Common myeloid progenitor, CD34-positive (primary cell): Measurements from ENCODE around the gene TGM6.
A peak's percentile ranks its signal among the peaks of the same experiment; 100 is the strongest.

Experiments used
- CTCF ChIA-PET: fragments of 350-600 bp; sonication (Branson Sonifier 250); formaldehyde crosslinking; loops from one replicate; lab custom pipeline; 2021; ENCODE audit warnings: antibody characterized with exemption; lab: Charles Lee
- POLR2A ChIA-PET: fragments of 350-600 bp; sonication (Branson Sonifier 250); formaldehyde crosslinking; loops from one replicate; lab custom pipeline; 2021; ENCODE audit warnings: antibody characterized with exemption; lab: Charles Lee
- DNase-seq, 3 donors: peaks; one replicate each; pipeline versions ENCODE4 v3.0.0 to v3.0.0-alpha.2; 2013
- H3K27ac ChIP-seq, 2 experiments: 1 replicate in 1 of 2; 2 replicates in 1 of 2; pipeline ENCODE4 v1.7.0; 2013; ENCODE audit warnings: inconsistent platforms in 2 of 2, low read length in 2 of 2, mild to moderate bottlenecking in 2 of 2, low read depth in 1 of 2, moderate library complexity in 1 of 2; ENCODE audit not compliant: severe bottlenecking in 2 of 2, insufficient read depth in 1 of 2, poor library complexity in 1 of 2
- H3K27me3 ChIP-seq, 5 experiments: replicated peaks in 2 of 5; 1 replicate in 3 of 5; 2 replicates in 2 of 5; pipeline versions ENCODE4 v1.6.1 to v1.7.0; 2013; ENCODE audit warnings: low read length in 4 of 5, mild to moderate bottlenecking in 2 of 5, moderate library complexity in 2 of 5, inconsistent platforms in 1 of 5; ENCODE audit not compliant: insufficient read depth in 5 of 5, control insufficient read depth in 4 of 5
- H3K36me3 ChIP-seq, 4 experiments: 1 replicate in 2 of 4; 2 replicates in 2 of 4; pipeline versions ENCODE4 v1.6.1 to v1.7.0; 2013; ENCODE audit warnings: low read length in 3 of 4, control low read depth in 1 of 4, mild to moderate bottlenecking in 1 of 4; ENCODE audit not compliant: control insufficient read depth in 4 of 4, insufficient read depth in 4 of 4
- H3K4me1 ChIP-seq, 4 experiments: 1 replicate in 3 of 4; 2 replicates in 1 of 4; pipeline versions ENCODE4 v1.6.1 to v1.7.1; 2013; ENCODE audit warnings: low read length in 3 of 4, mild to moderate bottlenecking in 3 of 4, control low read depth in 1 of 4, inconsistent platforms in 1 of 4, moderate library complexity in 1 of 4; ENCODE audit not compliant: control insufficient read depth in 4 of 4, insufficient read depth in 4 of 4; ENCODE audit errors: control extremely low read depth in 1 of 4
- H3K4me3 ChIP-seq, 7 experiments: 1 replicate in 4 of 7; 2 replicates in 3 of 7; pipeline versions ENCODE4 v1.5.1 to v1.7.0; 2013; ENCODE audit warnings: mild to moderate bottlenecking in 7 of 7, low read length in 6 of 7, moderate library complexity in 6 of 7, inconsistent platforms in 2 of 7, low read depth in 2 of 7, control low read depth in 1 of 7; ENCODE audit not compliant: insufficient read depth in 4 of 7, control insufficient read depth in 1 of 7; ENCODE audit errors: extremely low read depth in 1 of 7
- H3K9me3 ChIP-seq, 5 experiments: 1 replicate in 4 of 5; 2 replicates in 1 of 5; pipeline versions ENCODE4 v1.6.1 to v1.7.1; 2013; ENCODE audit warnings: low read length in 4 of 5, mild to moderate bottlenecking in 2 of 5, inconsistent platforms in 1 of 5, low read depth in 1 of 5, moderate library complexity in 1 of 5; ENCODE audit not compliant: control insufficient read depth in 4 of 5, insufficient read depth in 2 of 5; ENCODE audit errors: control extremely low read depth in 1 of 5
- WGBS: methylation state at CpG from one replicate; pipeline ENCODE4 v1.1.5; 2013; ENCODE audit not compliant: insufficient coverage; 5-methylcytosine and 5-hydroxymethylcytosine counted together

TGM6 gene

DNA sequence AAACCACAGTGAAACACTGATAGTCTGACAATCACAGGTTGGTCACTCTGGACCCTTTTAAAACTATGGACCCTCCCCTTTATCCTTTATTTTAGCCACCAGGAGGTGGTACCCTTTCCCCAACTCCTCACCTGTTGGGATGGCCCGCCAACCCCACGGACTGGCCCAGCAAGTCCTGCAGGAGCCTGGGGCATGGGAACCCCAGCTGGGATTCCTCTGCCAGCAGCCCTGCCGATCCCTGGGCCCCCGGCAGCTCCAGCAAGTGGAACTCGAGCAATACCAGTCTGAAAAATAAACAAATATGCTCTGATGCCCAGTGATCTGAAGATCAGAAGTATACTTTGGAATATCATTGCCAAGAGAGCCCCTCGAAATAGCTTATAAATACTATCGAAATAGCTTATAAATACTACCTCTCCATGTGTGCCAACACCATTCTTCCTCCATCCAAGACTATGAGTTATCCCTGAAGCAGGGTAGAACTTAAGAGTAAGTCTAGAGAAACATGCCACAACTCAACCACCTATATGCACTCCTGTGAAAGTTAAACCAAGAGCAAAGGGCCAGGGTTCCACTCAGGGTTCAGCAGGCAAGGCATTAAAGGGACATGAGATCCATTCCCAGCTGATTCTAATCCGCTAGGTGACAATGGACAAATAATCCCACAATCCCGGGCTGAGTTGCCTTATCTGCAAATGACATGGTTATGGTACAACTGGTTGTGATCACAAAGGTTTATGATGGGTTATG lies 83.1 kb downstream of the TGM6 start:
- CTCF ChIA-PET: interaction anchor here (1.2 to 2.8 kb wide), 2 partner anchors 11 to 114 kb away, joined by 4 to 12 read pairs; no protein-coding TSS in a partner anchor
- Histone ChIP-seq H3K27ac (no peak overlapping the region), H3K36me3 (peaks cover 37 to 96% (median 71%) of the 10 kb centered on the region in 4 experiments)

DNA sequence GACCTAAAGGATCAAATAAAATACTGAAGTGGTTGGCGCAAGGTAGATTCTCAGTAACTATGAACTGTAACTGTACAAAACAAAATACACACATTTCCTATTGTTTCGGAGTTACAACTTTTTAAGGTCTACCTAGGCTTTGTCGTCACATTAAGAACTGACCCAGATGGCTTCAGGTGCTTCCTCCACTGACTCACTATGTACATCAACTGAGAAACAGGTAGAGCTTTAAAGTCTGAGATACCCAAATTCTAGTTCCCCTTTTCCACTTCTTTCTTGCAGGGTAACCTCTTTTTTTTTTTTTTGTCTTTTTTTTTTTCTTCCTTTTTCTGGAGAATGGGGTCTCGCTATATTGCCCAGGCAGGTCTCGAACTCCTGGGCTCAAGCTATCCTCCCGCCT lies 84.4 kb downstream of the TGM6 start:
- H3K4me1 ChIP-seq: peaks cover 8 to 21% (median 16%) of the 10 kb centered on the region in 4 experiments
- H3K27ac ChIP-seq: no peak overlapping the region
- H3K27me3 ChIP-seq: no peaks in the 10 kb centered on the region
- WGBS: 93% methylated on average over 3 of the region's 6 CpGs
- ChIA-PET CTCF (interaction anchor here (2.8 kb wide), 1 partner anchor 12 kb away, joined by 12 read pairs; no protein-coding TSS in a partner anchor), POLR2A (interaction anchor here (0.6 to 0.7 kb wide), 2 partner anchors 56 to 811 kb away, joined by 5 read pairs; no protein-coding TSS in a partner anchor)
- H3K9me3 ChIP-seq: no peaks in the 10 kb centered on the region
- DNase-seq: peak in 1 of 3 donors; percentile 16
- peaks cover 36 to 91% (median 68%) of the 10 kb centered on the region in 4 experiments for H3K36me3 ChIP-seq
- H3K4me3 ChIP-seq: no peak overlapping the region

More for the DNA sequence above, 83.1 kb downstream of the TGM6 start:
- no peak overlapping the region for H3K4me3 ChIP-seq
- no peaks in the 10 kb centered on the region for H3K27me3 ChIP-seq
- peaks cover 2 to 11% (median 5%) of the 10 kb centered on the region in 4 experiments for H3K4me1 ChIP-seq
- H3K9me3 ChIP-seq: no peaks in the 10 kb centered on the region
- POLR2A ChIA-PET: no interaction called here
- no peak for DNase-seq
- WGBS: 98% methylated on average over 7 of the region's 9 CpGs

DNA sequence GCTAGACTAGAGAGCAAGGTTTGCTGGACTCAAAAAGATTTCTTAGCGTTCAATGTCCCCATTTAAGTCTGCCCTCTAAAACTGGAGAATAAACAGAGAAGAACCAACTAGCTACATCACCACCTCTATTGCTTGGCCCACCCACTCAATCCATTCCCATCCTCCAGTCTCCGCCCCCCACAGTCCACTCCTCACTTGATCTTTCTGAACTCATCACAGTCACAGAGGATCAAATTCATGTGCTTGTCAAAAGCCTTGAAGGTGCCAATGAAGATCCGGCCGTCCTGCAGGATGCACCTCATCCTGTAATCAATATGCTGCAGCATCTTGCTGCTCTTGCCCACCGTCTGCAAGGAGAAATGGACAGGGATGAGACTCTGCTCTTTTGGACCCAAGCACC lies 86.7 kb downstream of the TGM6 start:
- CTCF ChIA-PET: interaction anchor here (0.8 to 2.0 kb wide), 3 partner anchors 11 to 260 kb away, joined by 3 to 12 read pairs (median 3); no protein-coding TSS in a partner anchor
- Histone ChIP-seq H3K27ac (no peak overlapping the region), H3K27me3 (no peaks in the 10 kb centered on the region), H3K4me3 (no peak overlapping the region), H3K36me3 (peaks cover 19 to 70% (median 51%) of the 10 kb centered on the region in 4 experiments), H3K4me1 (peaks cover 8 to 26% (median 21%) of the 10 kb centered on the region in 4 experiments), H3K9me3 (no peaks in the 10 kb centered on the region)
- DNase-seq: no peak
- POLR2A ChIA-PET: no interaction called here
- WGBS: 93% methylated on average over 5 of the region's 5 CpGs

DNA sequence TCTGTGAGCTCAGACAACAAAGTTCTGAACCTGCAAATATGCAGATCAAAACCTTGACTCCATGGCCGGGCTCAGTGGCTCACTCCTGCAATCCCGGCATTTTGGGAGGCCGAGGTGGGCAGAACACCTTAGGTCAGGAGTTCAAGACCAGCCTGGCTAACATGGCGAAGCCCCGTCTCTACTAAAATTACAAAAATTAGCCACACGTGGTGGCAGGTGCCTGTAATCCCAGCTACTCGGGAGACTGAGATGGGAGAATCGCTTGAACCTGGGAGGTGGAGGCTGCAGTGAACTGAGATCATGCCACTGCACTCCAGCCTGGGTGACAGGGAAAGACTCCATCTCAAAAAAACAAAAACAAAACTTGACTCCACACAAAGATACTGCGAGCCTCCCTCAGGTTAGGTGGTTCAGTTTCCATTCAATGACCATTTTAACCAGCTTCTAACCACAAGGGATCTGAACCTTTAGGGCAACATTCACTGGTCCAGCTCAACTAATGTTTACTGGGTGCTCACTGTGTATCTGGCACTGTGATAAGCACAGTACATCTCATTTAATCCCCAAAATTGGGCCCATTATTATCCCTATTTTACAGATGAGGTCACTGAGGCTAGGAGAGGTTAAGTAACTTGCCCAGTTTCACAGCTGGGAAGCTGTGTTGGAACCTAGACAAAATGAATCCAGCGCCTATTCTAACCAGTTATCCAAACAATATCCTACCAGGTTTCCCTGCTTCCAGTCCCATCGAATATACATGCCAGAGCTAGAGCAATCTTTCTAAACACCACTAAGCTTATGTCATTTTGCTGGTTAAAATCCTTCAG lies 88.1 kb downstream of the TGM6 start:
- CTCF ChIA-PET: interaction anchor here (0.9 to 2.8 kb wide), 6 partner anchors 8 to 261 kb away, joined by 3 to 12 read pairs (median 6); no protein-coding TSS in a partner anchor
- peak overlapping the region in 1 of 2 experiments; percentile 95 for H3K27ac ChIP-seq
- H3K4me3 ChIP-seq: peak overlapping the region in 4 of 7 experiments; percentile 12 to 97 (median 83)
- WGBS: 96% methylated on average over 9 of the region's 11 CpGs
- H3K36me3 ChIP-seq: peaks cover 12 to 57% (median 39%) of the 10 kb centered on the region in 4 experiments
- no peaks in the 10 kb centered on the region for H3K27me3 ChIP-seq
- peaks cover 8 to 26% (median 21%) of the 10 kb centered on the region in 4 experiments for H3K4me1 ChIP-seq
- POLR2A ChIA-PET: no interaction called here
- H3K9me3 ChIP-seq: no peaks in the 10 kb centered on the region
- no peak for DNase-seq

DNA sequence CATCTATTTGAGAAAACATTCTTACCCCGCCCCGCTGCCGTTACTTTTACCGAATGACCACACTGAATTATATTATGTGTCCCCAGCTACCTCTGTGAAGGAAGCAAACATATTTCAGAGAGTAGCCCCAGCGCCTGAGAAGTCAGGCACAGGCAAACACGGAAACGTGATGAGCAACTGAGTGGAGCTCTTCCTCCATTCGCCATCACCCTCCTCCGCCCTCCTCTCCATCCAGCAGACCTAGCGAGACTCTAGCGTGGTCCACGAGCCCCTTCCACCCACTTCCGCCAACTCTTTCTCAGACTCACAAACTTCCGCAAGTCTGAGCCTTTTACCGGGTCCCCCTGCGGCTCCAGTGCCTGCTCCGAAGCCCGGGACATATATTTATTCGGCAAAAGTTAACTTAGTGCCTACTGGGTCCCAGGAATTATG lies 89.3 kb downstream of the TGM6 start:
- 0% methylated on average over 17 of the region's 19 CpGs for WGBS
- H3K4me3 ChIP-seq: peak overlapping the region; percentile 70 to 97 (median 91)
- peak; percentile 68 to 85 (median 75) for DNase-seq
- H3K9me3 ChIP-seq: no peaks in the 10 kb centered on the region
- peak overlapping the region; percentile 90 to 95 for H3K27ac ChIP-seq
- ChIA-PET POLR2A (interaction anchor here (0.6 to 0.7 kb wide), 2 partner anchors 38 to 41 kb away, joined by 3 to 6 read pairs; partner anchors contain the start of gene ZNF343), CTCF (interaction anchor here (1.2 to 2.8 kb wide), 3 partner anchors 14 to 54 kb away, joined by 4 to 10 read pairs (median 5); no protein-coding TSS in a partner anchor)
- H3K4me1 ChIP-seq: peaks cover 8 to 26% (median 21%) of the 10 kb centered on the region in 4 experiments
- H3K36me3 ChIP-seq: peaks cover 8 to 45% (median 28%) of the 10 kb centered on the region in 4 experiments
- H3K27me3 ChIP-seq: no peaks in the 10 kb centered on the region

DNA sequence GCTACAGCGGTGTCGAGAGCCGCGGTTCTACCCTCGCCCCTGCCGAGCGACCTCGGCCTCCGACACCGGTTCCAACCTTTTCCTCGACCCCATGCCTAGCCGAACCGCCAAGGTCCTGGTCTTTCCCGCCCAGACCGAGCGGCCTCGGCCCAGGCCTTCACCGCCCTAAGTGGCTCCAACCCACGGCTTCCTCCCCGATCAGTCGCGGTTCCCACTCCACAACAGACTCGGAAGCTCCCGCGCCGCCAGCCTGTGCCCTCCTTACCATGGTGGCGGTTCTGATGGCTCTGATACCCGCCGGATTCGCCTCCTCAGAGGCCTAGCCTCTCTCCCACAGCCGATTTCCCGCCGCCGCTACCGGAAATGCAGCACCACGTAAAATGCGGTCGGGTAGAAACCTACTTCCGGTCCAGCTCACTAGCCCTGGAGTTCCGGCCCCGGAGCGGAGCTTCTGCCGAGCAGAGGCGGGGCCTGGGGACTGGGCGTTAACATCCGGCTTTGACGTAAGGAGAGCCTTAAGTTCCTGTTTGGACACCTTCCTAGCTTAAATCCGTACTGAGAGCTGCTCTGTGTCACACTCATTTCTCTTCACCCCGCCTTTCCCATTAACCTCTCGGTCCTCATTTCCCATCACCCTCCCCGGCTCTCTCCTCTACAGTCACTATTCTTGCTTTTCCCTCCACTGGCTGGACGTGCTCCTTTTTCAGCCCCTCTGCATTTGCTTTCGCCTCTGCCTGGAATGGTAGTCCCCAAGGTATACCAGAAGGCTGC lies 89.9 kb downstream of the TGM6 start, which contains the start of gene SNRPB:
TSS of gene SNRPB (minus strand) at position 367 of the 771 bp plus-strand sequence. CDS start at position 268, 99 bp downstream.
- peak within 1 kb of the TSS; percentile 70 to 97 (median 91) for H3K4me3 ChIP-seq

More for the DNA sequence above, 89.9 kb downstream of the TGM6 start, which contains the start of gene SNRPB:
- H3K27me3 ChIP-seq: no peaks in the 10 kb centered on the region
- H3K9me3 ChIP-seq: no peaks in the 10 kb centered on the region
- H3K36me3 ChIP-seq: peaks cover 8 to 39% (median 23%) of the 10 kb centered on the region in 4 experiments
- peak within 1 kb of the TSS; percentile 90 to 95 for H3K27ac ChIP-seq
- ChIA-PET POLR2A (interaction anchor here (0.6 to 0.7 kb wide), 3 partner anchors 9 to 38 kb away, joined by 3 to 6 read pairs (median 3); partner anchors contain the start of gene ZNF343), CTCF (interaction anchor here (0.7 to 2.8 kb wide), 4 partner anchors 14 to 54 kb away, joined by 3 to 10 read pairs (median 4); no protein-coding TSS in a partner anchor)
- peak; percentile 99 for DNase-seq
- 0% methylated on average over 52 of the region's 53 CpGs for WGBS
- H3K4me1 ChIP-seq: peaks cover 8 to 26% (median 21%) of the 10 kb centered on the region in 4 experiments
